Measurements from ENCODE around the gene ABHD16B.

Gene ABHD16B

DNA sequence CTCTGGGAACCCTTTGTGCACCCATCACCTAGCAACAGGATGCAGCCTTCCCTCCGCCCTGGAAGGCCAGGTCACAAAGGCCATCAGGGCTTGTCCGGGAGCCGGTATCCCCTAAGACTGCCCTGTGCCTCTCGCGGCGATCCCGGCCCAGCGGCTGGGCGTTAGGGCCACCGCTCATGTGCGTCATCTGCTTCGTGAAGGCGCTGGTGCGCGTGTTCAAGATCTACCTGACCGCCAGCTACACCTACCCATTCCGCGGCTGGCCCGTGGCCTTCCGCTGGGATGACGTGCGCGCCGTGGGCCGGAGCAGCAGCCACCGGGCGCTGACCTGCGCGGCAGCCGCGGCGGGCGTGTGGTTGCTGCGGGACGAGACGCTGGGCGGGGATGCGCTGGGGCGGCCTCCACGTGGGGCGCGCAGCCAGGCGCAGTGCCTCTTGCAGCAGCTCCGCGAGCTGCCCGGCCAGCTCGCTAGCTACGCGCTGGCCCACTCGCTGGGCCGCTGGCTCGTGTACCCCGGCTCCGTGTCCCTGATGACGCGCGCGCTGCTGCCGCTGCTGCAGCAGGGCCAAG lies at the start of gene ABHD16B:
TSS of gene ABHD16B (plus strand) at position 134 of the 570 bp plus-strand sequence. CDS start at position 177, 43 bp downstream.
- no peak for DNase-seq (ENCODE audit: low read depth)

DNA sequence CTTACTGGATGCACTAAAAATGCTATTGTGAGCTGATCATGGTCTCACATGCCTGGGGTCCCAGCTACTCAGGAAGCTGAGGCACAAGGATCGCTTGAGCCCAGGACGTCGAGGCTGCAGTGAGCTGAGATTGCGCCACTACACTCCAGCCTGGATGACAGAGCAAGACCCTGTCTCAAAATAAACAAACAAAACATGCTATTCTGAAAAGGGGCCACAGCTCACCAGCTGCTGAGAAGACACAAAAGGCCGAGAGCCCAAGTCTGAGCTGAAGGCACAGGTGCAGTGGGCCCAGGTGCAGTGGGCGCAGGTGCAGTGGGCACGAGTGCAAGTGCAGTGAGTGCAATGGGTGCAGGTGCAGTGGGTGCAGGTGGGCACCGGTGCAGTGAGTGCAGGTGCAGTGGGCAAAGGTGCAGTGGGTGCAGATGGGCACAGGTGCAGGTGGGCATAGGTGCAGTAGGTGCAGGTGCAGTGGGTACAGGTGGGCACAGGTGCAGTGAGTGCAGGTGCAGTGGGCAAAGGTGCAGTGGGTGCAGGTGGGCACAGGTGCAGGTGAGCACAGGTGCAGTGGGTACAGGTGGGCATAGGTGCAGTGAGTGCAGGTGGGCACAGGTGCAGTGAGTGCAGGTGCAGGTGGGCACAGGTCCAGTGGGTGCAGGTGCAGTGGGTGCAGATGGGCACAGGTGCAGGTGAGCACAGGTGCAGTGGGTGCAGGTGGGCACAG lies 46.2 kb upstream of the ABHD16B start:
- DNase-seq (ENCODE audit: low read depth) = no peak

DNA sequence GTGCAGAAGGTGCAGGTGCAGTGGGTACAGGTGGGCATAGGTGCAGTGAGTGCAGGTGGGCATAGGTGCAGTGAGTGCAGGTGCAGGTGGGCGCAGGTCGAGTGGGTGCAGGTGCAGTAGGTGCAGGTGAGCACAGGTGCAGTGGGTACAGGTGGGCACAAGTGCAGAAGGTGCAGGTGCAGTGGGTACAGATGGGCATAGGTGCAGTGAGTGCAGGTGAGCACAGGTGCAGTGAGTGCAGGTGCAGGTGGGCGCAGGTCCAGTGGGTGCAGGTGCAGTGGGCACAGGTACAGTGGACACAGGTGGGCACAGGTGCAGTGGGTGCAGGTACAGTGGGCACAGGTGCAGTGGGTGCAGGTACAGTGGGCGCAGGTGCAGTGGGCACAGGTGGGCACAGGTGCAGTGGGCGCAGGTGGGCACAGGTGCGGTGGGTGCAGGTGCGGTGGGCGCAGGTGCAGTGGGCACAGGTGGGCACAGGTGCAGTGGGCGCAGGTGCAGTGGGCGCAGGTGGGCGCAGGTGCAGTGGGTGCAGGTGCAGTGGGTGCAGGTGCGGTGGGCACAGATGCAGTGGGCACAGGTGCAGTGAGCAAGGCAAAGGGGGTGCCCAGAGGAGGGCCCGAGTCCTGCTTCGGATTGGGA lies 45.6 kb upstream of the ABHD16B start:
- DNase-seq (ENCODE audit: low read depth) = no peak

DNA sequence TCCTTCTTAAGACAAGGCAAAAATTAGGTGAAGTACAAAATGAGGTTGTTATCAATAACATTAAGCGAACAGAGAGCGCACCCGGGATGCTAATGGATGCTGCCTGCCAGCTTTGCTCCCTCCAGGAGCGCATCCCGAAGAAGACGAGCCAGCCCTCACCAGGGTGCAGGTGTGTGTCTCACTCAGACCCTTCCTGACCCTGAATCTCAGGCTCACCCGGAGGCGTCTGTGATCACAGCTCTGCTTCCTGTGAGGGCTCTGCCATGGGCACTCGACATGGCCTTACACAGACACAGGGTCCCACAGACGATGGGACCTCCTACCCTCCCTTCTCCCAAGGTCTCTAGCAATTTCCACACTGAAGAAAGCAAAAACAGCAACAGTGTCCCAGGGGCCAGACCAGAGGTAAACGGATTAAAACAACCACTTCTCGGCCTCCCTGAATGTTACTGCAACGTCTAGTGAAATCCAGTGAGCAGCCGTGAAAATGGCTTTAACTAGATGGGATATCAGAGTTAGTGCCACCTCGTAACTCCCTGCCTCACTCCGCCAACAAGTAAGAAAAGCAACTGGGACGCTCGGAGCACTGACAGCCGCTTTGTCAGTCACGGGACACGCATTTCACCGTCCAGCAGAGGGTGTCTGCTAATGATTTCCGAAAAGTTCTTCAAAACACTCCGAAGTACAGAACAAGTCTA lies 41.9 kb upstream of the ABHD16B start:
- DNase-seq (ENCODE audit: low read depth) = no peak

DNA sequence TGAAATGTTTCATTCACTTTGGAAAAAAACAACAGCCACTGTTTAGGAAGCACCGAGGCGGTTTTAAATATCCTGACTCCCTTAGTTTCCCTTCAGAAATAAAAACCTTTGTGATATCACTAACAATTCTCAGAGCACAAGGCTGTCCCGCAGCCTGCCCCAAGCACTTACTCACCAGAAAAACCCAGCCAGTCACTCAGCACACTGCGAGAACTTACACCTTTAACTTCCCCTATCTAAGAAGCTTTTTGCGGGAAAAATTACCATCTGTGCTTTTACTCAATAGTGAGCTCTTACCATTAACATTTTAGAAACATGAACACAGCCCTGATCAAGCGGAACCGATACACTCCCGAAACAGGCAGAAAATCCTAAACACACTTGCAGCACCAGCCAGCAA lies 39.5 kb upstream of the ABHD16B start:
- DNase-seq (ENCODE audit: low read depth) = no peak

DNA sequence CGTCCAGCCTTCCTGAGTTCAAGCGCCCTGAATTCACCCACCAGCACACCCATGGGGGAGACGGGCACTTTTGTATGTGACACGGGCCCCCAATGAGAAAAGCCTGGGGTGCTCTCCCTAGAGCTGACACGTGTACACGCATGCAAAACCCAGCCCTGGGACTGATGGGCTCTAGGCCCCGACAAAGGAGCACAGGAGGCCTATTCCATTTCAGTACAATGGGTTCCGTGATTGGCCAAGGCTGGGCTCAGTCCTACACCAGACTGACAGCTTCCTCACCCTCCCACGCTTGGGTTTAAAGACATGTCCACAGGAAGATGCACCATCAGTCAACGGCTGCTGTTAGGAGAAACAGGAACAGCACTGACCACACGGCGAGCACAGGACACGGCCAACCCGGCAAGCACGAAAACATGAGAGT lies 39.0 kb upstream of the ABHD16B start:
- DNase-seq (ENCODE audit: low read depth) = no peak

DNA sequence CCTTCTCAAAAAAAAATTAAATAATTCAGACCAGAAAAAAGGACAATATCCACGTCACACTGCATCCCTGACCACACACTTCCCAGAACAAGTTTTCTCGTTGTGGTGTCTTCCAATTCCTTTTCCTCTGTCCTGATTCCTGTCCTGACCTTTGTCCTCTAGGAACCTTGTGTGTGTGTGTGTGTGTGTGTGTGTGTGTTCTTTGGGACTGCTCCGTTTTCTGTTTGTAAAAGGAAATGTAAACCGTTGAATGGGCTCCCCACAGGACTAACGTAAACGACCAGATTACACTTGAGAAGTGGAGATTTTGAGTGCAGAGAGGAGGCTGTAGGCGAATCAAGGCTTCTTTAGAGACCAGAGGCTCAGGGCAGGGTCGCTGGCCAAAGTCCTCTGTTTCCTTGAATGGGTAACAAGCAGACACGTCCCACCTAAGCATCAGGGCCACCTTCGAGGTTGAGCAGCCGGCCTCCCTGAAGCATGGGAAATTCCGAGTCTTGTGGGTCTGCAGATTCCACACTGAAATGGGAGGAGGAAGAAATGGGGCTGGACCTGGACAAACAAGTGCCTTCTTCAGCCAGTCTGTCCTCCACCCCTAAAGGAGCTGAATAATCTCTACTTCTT lies 37.5 kb upstream of the ABHD16B start:
- no peak for DNase-seq (ENCODE audit: low read depth)

DNA sequence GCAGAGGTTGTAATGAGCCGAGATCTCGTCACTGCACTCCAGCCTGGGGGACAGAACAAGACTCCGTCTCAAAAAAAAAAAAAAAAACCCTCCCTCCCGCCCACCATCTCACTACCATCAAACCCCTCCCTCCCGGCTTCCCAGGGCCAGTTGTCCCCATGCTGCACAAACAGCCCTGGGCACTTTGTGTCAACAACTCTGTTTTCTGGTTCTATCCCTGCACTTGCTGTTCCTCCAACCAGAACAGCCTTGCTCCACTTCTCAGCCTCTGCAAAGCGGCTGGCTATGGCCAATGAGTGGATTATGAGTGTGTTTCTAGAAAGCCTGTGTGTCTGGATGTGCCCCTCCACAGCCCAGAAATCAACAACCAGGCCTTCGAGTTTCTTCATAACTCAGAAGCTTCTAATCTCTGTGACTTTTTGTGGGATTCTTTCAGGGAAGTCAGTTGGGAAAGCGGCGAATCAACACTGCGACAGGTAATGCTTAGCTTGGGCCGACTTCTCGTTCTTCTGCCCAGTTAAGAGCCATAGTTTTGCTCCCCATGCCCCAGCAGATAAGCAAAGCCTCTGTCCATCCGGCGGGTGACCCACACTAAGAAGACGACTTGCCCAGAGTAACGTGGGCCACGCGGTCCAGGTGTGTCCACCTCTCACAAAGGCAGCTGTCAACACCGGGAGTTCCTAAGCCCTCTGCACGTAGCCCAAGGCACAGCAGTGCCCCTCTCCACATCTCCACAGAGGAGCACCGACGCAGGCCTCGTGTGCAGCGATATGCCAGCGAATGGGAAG lies 35.8 kb upstream of the ABHD16B start:
- DNase-seq (ENCODE audit: low read depth) = no peak

DNA sequence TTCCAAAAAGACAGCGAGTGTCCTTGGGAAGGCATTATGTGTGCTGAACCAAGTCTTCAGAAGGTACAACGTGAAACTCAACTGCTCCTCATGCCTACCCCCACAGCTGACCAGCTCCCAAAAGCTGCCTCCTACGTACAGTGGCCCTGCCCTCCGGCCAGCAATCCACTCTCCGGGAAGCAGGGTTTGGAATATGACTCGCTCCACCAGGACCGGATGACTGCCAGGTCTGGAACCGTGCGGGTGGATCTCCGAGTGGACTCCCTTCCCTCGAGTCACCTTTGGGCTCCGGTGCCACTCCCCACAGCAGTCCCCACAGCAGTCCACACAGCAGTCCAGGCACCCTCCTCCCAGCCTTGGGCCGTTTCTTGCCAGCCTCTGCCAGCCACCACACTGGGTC lies 34.5 kb upstream of the ABHD16B start:
- DNase-seq (ENCODE audit: low read depth) = no peak

DNA sequence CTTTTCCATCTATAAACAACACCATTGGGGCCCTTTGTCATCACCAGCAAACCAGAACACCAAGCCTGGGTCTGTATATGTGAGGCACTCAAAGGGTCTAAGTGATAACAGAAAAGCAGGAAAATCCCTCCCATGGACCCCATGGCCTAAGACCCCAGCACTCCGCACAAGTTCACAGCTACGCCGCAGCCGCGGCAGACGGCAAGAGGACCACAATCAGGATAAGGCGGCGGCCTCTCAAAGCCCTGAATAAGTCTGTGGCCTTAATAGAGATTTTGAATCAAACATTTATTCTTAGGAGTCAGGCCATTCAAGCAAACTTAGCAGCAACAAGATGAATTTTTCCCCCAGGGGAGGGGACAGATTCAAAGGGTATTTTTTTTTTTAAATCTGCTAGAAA lies 33.2 kb upstream of the ABHD16B start:
- no peak for DNase-seq (ENCODE audit: low read depth)

DNA sequence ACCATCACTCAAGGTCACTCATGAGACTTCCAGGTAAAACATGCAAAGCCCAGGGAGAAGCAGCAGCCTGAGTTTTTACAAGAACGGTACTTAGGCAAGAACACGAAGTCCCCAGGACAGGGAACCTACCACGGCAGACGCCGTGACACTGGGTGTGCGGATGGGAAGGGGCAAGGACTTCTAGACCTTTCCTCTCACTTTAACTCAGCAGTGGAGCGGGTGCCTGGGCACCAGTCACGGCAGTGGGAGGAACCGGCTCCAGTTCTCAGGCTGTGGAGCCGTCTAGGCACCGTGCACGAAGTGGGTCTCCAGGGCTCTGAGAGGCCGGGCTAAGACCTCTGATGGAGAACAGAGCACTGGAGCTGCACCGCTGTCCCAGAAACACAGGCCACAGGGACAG lies 32.8 kb upstream of the ABHD16B start:
- DNase-seq (ENCODE audit: low read depth) = no peak

DNA sequence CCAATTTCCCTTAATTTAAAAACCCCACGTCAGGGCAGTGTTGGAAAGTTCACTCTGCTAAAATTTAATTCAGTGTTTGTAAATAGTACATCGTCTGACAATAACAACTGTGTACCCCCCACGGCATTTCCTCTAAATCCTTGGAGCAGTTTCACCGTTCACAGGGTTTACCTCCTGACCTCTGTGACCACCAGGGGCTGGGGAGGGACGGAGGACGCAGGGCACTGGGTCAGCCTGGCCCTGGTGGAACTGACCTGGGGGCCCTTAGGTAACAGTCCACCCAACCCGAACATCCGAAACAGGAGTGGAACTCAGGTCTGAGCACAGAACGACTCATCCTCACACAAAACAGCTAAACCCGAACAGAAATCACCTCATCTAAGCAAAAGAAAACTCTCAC lies 32.3 kb upstream of the ABHD16B start:
- DNase-seq (ENCODE audit: low read depth) = no peak

DNA sequence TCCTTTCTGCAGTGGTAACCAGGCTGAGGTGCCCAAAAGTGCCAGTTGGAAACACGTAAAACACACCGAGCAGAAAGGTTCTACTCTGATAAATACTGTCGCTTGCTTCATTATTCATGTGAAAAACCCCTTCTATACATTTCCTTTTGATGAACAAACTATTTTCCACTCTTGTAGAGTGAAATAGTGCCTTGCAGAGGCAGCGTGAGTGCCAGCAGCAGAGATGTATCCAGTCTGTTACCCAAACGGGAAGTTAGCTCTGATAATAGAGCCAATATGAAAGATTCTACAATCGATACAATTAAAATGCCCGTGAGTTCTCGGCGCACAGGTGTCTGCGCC lies 31.7 kb upstream of the ABHD16B start:
- no peak for DNase-seq (ENCODE audit: low read depth)

DNA sequence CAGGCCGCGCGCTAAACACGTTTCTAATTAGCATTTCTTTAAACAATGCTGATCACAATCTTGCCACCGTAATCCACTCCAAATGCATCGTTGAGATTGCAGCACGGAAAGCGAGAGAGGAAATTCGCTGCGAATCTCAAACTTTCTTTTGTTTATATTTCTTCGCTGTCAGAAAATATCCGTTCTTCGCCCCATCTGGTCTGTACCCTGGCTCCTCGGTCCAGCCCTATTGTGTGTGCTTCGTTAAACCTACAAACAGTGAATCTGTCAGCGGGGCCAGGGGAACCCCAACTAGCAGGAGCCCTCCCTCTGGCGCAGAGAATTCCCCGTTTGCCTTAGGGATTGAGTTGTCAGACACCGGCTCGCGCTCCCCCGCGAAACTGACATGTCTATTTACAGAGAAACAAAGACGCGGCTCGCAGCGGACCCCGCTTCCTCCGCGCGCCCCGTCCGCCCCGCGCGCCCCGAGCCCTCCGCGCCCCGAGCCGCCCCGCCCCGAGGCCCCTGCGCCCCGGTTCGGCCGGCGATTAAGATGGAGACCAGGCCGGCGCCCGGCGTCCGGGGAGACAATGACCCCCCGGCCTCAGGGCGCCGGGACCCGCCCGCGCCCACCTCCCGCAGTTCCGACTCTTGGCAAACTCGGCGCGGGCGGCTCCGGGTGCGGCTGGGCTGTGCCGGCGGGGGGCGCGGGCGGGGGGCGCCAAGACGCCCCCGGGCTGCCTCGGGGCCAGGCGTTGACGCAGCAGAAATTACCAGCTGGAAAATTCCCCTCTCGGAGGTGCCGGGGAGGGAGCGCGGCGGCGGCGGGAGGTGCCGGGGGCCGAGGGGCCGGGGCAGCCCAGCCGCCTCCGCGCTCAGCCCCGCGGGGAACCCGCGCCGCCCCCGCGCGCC lies 31.1 kb upstream of the ABHD16B start:
- no peak for DNase-seq (ENCODE audit: low read depth)

DNA sequence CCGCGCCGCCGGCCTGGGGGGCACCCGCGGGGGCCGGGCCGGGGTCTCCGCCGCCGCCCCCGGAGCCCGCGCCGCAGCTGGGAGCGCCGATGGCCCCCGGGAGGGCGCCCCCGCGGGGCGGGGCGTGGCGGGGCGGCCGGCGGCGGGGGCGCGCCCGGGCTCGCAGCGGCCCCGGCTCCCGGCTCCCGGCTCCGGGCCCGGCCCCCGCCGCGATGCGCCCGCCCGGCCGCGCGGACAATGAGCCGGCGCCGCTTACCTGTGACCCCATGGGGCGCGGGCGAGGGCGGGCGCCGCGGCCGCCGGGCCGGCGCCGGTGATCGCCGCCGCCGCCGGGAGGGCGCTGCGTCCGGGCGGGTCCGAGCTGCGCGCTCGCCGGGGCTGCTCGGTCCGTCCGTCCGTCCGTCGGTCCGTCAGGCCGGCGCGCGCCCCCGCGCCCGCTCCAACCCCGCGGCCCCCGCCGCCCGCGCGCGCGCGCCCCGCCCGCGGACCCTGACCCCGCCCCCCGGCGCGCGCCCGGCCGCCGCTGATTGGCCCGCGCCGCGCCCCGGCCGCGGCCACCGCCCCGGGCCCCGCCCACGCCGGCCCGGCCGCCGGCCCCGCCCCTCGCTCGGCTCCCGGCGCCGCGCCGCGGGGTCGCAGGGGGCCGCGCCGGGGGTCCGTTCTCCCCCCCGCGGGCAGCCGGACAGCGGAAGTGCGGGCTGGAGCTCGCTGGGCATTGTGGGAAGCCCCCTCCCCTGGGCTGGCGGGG lies 30.3 kb upstream of the ABHD16B start, which contains the start of gene ZBTB46:
TSS of gene ZBTB46 (minus strand) at position 424 of the 748 bp plus-strand sequence. CDS start 40,507 bp downstream, outside the sequence.
- DNase-seq (ENCODE audit: low read depth) = no peak

DNA sequence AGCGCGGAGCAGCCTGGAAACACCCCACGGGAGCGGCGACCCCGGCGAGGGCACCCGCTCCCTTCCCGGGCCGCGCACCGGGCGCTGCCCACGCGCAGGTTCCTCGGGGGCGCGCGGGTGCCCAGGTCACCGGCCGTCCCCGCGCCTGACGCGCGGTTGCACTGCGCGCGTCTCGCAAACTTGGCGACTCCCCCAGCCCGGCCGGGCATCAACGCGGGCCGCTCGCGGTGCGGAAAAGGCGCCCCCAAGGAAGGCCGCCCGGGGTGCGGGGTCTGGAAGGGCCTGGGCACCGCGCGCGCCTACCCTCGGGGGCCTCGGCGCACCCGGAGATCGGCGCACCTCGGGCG lies 29.7 kb upstream of the ABHD16B start:
- DNase-seq (ENCODE audit: low read depth) = no peak

DNA sequence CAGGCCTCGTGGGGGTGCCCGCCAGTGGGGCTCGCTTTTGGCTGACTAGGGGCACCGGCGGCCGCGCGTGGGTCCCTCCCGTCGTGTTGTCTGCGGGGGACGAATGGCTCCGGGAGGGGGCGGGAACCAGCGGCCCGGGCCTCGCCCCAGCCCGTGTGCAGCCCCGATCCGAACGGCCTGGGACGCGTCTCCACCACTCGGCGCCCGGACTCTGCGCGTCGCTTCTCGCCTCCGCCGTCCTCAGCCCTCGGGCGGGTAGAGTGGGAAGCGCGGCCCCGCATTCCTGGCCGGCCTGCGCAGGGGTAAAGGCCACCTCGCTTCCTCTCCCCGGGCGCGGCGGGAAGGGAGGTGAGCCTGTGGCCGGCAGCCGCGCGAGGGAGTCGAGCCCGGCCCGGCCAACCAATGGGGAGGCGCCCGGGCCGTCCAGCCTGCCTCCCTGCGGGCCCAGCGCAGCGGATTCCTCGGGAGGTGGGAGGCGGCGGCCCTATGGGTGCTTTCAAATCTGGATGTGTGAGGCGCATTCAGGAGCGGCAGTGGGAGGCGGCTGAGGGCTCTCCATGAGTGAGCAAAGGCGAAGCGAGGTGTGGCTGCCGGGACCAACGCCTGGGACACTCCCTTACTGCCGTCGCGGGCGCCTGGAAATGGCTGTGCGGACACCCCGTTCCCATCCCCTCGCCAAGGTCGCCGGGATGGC lies 29.2 kb upstream of the ABHD16B start:
- DNase-seq (ENCODE audit: low read depth) = no peak

DNA sequence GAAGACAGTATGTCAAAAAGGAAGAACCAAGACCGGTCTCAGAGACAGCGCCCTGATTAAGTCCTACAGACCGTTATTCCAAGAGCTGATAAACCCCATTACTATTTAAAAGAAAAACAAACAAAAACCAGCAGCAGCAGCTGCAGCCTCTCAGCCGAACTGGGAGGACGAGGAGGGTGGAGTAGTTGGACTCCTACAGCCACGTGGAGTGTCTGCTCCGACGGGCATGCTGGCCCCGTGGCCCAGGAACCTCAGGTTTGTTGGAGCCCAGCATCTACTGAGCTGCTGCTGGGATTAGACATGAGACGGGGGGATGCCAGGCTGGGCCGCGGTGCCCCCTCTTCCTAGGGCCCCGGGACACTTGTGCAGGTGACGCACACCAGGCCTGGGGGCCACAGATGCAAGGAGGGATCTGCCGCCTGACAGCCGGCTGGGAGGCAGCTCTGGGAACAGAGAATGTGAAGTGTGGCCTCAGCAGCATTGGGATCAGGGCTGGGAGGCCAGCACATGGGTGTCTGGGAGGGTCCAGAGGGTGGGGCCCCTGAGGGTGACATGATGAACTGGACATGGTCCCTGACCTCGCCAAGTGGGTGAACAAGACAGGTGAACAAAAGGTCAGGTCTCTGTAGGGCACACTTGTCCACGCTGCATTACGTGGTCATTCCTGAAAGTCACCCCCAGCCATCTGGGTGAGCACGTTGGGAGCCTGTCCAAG lies 27.4 kb upstream of the ABHD16B start:
- DNase-seq (ENCODE audit: low read depth) = no peak

DNA sequence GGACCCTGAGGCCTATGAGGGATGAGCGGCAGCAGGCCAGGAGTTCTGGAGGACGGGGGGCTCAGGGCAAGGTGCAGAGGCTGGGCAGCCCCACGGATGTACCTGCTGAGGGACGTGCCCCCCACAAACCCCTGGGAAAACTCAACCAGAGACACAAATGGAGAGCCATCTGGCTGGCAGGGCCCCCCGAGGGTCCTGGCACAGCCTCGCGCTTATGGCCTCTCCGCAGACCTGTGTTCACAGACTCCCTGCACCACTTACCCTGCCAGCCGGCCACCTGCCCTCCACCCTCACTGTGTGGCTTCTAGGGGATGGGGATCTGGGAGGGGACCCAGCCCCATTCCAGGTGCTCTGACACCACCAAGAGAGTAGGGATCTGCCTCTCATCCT lies 26.8 kb upstream of the ABHD16B start:
- no peak for DNase-seq (ENCODE audit: low read depth)
